Measurements from ENCODE around the gene PLCL2. TPM values are rescaled to one million over a fixed set of nuclear protein-coding genes. Genes with fewer than 3 reads are reported as not detected.

The PLCL2 gene
- total RNA-seq, 1 experiment from 2014 or later = 32.1 TPM

GRCh38 chr3:16990163-16990562 lies 105.4 kb downstream of the PLCL2 start:
- H3K4me2 ChIP-seq (ENCODE audit: insufficient read depth, insufficient read length, low read length) = no peak overlapping the region
- TF ChIP-seq CTCF (conservative IDR thresholded peaks at IDR 0.05) = no peak
- H3K36me3 Mint-ChIP-seq (ENCODE audit: insufficient read depth in 1 of 3, low read depth in 3 of 3) = no peaks in the 10 kb centered on the region
- H3K9ac ChIP-seq (ENCODE audit: extremely low read depth, insufficient read length, low read length) = no peak overlapping the region
- no peak overlapping the region for H2BK15ac ChIP-seq (ENCODE audit: low read depth, low read length)
- H3K79me1 ChIP-seq (ENCODE audit: insufficient read depth, low read depth, low read length, poor library complexity, severe bottlenecking) = peaks cover 4% of the 10 kb centered on the region
- peaks cover 19% of the 10 kb centered on the region in 2 experiments for H3K4me1 Mint-ChIP-seq
- H4K91ac ChIP-seq (ENCODE audit: insufficient read length, low read depth, low read length) = no peak overlapping the region
- no peak overlapping the region for H4K5ac ChIP-seq (ENCODE audit: insufficient read length, low read depth, low read length)
- H4K8ac ChIP-seq (replicated peaks; ENCODE audit: insufficient read length, low read depth, low read length) = no peak overlapping the region
- H2BK20ac ChIP-seq (ENCODE audit: low read depth, low read length, poor library complexity, severe bottlenecking) = no peak overlapping the region
- no peaks in the 10 kb centered on the region for H3K23me2 ChIP-seq (ENCODE audit: insufficient read length, low read depth, low read length, poor library complexity, severe bottlenecking)
- no peak overlapping the region for H2BK5ac ChIP-seq (ENCODE audit: insufficient read length, low read length)
- no peaks in the 10 kb centered on the region for H4K20me1 ChIP-seq (ENCODE audit: control insufficient read depth, insufficient read depth, insufficient read length)
- H3K27ac Mint-ChIP-seq = no peak overlapping the region
- H2AFZ ChIP-seq (ENCODE audit: low read length) = no peak overlapping the region
- no peak overlapping the region for H3K18ac ChIP-seq (ENCODE audit: insufficient read length, low read depth, low read length)
- no CpG with 5 or more reads among the region's 1 CpG for WGBS (ENCODE audit: extremely low coverage, insufficient read length, low lambda C conversion rate)
- no peak overlapping the region for H2BK120ac ChIP-seq (ENCODE audit: low read depth, low read length, poor library complexity, severe bottlenecking)
- H2AK5ac ChIP-seq (ENCODE audit: insufficient read length, low read length) = no peak overlapping the region
- no peak overlapping the region for H3K14ac ChIP-seq (ENCODE audit: insufficient read depth, low read length)
- H3K27me3 ChIP-seq (ENCODE audit: insufficient read depth, low read length) = no peaks in the 10 kb centered on the region; the same call in 1 of the 2 replicates
- no peak overlapping the region for H3T11ph ChIP-seq (ENCODE audit: low read length)
- H2BK12ac ChIP-seq (ENCODE audit: insufficient read length, low read depth, low read length) = no peak overlapping the region
- no peak overlapping the region for H3K4me3 Mint-ChIP-seq
- H3K9me3 ChIP-seq (ENCODE audit: control insufficient read depth, low read depth, low read length) = no peaks in the 10 kb centered on the region
- no peak overlapping the region for H3K23ac ChIP-seq (ENCODE audit: insufficient read length, low read depth, low read length)
- no peak overlapping the region for H3K27ac ChIP-seq (ENCODE audit: insufficient read length, low read depth, low read length)
- DNase-seq = no peak
- no peak overlapping the region for H3K56ac ChIP-seq (ENCODE audit: insufficient read length, low read depth, low read length)
- peaks cover 63% of the 10 kb centered on the region for H3K27me3 Mint-ChIP-seq (ENCODE audit: low read depth)
- no peaks in the 10 kb centered on the region for H3K9me3 Mint-ChIP-seq
- no peak overlapping the region for H3K4ac ChIP-seq (ENCODE audit: low read depth, low read length)
- peaks cover 1% of the 10 kb centered on the region; the same call in 1 of the 2 replicates for H3K79me2 ChIP-seq (ENCODE audit: insufficient read depth, low read length)
- H3K4me1 ChIP-seq (ENCODE audit: insufficient read depth, low read length) = no peaks in the 10 kb centered on the region
